NCI-H446 (cell line): Measurements from ENCODE around the gene MBD3.

Experiments used
- DNase-seq, 2 experiments: peaks; one replicate each; lab custom pipeline; 2025; lab: John Stamatoyannopoulos, UW

Gene MBD3

DNA sequence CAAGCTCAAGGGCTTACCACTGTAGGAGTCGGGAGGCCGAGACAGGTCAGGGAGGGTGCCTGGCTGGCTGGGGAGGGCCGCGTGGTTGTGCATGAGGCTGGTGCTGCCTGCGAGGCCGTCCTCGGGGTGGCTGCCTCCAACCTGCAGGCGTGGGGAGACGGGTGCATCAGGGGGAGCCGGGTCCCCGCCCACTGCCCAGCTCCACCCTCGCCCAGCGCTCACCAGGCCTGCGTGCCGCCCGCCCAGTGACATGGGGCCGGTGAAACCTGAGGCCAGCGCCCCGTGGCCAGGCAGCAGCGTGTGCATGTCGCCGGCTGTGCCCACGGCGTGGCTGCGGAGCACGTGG is 26.4 kb upstream of the MBD3 start:
- DNase-seq = no peak

DNA sequence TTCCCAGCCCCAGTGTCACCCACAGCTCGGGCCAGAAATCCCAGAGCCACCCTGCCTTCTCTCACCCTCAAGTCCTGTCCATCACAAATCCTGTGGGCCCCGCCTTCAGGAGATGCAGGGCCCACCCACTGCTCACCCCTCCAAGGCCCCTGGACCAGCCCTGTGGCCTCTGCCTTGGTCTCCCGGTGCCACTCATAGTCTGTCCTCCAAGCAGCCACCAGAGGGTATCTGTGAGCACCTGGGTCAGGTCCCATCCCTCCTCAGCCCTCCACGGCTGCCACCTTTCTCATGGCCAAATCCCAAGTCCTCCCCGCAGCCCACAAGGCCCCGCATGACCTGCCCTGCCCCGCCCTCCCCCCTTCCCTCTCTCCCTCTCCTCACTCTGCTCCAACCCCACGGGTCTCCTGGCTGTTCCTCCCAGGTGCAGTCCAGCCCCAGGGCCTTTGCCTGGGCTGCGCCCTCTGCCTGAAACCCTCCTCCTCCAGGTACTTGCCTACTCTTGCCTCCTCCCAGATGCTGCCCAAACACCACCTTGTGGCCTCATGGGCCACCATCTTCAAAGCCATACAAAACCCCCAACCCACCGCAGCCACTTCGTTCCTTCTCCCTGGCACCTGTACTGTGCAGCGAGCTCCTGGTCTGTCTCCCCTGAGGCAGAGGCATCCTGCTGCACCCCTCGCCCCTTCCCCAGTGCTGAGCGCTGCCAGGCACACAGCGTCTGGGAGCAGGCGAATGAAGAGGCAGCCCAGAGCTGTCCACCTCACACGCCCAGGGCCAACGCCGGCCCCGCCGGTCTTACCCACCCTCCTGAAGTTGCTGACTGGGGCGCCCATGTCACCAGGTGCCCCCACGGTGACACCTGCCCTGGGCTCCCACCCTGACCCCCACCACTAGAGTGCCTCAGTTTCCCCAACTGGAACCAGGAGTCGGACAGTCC is 25.8 kb upstream of the MBD3 start:
- DNase-seq = peak in 1 of 2 experiments; percentile 35

DNA sequence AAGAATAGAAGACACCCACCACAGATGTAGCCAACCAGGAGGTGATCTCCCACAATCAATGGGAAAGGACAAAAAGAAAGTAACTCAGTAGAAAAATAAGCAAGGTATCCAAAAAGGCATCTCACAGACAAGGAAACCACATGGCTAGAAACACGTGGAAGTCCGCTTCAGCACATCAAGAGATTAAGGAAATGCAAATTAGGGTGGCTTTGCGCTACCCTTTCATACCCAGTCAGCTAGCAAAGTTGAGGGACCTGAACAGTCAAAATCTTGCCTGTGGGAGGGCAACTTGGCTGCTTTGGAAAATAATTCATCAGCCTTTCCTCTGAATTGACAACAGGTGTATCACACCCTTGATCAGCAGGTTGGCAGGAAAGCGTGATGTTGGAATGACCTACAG is 24.2 kb upstream of the MBD3 start:
- no peak for DNase-seq

DNA sequence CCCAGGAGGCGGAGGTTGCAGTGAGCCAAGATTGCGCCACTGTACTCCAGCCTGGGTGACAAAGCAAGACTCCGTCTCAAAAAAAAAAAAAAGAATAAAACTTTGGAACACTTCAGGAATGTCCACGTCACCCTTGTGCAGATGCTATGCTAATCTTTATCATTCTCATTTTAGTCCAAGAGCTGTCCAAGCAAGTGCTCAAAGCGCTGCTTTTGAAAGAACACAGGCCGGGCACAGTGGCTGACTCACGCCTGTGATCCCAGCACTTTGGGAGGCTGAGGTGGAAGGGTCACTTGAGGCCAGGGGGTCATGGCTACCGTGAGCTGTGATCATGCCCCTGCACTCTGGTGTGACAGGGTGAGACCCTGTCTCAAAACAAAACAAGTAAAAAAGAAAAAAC is 23.7 kb upstream of the MBD3 start:
- DNase-seq = no peak

DNA sequence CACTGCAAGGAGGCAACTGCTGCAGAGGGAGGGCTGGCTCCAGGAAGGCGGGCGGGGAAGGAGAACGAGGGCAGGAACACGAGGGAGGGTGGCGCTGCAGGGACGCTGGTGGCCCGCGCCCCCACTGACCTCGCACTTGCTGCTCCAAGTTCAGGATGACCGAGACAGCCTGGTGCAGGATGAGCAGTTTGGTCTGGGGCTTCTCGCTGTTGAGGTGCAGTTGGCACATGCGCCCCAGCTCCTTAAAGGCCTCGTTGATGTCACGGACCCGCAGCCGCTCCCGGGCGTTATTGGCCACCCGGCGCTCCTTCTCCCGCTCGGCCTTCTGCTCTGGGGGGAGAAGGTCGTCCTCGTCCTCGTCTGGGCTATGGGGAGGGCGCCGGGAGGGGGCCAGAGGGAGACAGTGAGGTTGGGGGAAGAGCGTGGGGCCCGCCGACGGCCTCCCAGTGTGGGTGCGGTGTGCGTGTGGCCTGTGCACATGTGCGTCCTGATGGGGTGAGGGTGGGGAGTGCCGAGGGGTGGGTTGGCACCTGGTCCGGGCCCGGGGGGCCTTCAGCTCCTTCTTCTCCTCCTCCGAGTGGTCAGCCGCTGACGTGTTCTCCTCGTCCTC is 22.6 kb upstream of the MBD3 start:
- no peak for DNase-seq

DNA sequence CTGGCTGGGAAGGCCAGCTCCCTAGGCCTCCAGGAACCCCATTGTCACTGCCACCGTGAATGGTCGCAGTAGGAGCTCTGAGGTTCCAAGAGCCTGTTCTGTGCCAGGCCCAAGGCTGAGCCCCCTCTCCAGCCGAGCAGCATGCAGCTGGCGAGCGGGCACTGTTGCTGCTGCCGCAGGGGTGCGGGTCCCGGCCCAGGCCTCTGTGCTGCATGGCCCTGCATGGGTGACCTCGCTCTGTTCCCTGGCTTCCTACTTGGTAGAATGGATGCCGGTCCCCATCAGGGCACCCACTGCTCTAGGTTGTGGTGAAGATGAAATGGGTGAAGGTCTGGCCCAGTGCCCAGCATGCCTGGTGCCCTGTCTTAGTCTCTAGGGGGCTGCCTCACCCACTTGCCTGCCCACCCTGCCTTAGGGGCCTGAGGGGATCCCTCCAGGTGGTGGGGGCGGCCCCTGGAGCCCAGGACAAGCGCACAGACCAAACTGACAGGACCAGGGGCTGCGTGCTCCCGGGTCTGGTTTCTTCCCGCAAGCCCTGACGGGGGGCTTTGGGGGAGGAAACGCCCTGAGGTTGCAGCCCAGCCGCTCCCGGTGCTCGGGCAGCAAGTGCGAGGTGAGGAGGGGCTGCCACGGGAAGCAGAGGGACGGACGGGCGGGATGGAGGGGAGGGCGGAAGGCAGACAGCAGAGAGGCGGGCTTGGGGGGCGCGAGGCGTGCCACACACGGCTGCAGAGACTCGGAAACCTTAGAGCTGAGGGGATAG is 21.3 kb upstream of the MBD3 start:
- DNase-seq = no peak

DNA sequence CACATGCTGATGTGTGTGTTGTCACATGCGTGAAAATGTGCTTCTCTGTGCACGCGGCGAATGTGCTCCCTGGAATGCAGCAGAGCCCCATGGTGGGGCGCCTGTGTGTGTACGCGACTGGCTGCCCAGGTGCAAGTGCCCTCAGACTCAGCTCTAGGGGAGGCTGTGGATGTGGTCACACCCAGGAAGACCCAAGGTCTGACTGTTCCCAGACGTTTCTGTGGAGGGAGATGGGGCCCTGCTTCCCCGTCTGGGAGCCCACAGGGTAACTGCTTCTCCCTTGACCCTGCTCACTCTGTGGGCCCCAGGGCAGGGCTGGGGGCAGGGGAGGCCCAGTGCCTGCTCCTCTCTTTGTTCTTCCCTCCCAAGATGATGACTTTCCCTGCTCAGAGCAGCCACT is 20.5 kb upstream of the MBD3 start:
- DNase-seq = no peak

DNA sequence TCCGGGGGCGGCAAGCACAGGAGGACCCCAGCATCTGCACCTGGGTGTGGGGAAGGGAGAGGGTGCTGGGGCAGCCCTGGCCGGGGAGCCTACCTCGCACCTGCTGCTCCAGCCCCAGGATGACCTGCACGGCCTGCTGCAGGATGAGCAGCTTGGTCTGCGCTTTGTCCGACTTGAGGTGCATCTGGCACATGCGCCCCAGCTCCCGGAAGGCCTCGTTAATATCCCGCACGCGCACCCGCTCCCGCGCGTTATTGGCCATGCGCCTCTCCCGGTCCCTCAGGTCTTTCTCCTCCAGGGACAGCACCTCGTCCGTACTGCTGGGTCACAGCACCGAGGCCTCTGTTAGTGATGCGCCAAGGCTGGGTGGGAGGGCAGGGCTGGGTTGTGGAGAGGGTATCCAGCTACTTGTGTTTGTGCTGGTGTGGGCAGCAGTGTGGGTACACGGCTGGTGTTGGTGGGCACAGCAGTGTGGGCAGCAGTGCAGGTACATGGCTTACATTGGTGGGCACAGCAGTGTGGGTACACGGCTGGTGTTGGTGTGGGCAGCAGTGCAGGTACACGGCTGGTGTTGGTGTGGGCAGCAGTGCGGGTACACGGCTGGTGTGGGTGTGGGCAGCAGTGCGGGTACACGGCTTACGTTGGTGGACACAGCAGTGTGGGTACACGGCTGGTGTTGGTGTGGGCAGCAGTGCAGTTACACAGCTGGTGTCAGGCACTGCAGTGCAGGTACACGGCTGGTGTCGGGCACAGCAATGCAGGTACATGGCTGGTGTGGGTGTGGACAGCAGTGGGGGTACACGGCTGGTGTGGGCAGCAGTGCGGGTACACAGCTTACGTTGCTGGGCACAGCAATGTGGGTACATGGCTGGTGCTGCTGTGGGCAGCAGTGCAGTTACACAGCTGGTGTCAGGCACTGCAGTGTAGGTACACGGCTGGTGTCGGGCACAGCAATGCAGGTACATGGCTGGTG is 19.7 kb upstream of the MBD3 start:
- DNase-seq = no peak

DNA sequence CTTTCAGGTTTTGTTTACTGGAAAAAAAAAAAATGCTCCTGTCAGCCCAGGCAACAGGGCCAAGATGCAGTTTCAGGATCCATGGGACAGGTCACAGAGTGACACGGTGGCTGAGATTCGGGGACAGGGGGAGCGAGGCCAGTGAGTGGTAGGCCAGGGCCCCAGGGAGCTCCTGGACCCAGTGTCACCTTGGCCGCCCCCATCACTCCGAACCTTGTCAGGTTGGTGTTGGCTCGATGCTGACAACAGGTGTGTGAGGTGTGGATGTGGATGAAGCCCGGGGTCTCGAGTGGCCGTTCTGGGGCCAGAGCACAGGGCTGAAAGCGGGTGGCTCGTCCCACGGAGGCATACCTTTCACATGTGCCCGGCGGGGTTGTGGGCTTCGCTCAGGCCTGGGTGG is 18.7 kb upstream of the MBD3 start:
- no peak for DNase-seq

DNA sequence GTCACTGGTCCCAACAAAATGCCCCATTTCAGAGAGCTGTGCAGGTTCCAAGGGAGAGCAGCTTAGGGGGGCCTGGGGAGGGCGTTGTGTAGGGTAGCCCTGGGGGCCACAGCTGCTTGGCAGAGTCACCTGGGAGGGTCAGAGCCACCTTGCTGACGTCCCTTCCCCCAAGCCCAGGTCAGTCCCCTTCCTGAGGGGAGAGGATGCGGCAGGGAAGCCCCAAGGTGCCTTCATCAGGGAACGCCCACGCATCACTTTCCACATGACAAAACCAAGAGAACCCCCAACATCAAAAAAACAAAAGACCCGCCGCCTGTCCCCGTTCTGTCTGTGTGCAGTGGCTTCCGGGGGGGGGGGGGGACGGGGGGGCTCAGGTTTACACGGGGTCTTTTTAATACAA is 17.9 kb upstream of the MBD3 start:
- DNase-seq = no peak

DNA sequence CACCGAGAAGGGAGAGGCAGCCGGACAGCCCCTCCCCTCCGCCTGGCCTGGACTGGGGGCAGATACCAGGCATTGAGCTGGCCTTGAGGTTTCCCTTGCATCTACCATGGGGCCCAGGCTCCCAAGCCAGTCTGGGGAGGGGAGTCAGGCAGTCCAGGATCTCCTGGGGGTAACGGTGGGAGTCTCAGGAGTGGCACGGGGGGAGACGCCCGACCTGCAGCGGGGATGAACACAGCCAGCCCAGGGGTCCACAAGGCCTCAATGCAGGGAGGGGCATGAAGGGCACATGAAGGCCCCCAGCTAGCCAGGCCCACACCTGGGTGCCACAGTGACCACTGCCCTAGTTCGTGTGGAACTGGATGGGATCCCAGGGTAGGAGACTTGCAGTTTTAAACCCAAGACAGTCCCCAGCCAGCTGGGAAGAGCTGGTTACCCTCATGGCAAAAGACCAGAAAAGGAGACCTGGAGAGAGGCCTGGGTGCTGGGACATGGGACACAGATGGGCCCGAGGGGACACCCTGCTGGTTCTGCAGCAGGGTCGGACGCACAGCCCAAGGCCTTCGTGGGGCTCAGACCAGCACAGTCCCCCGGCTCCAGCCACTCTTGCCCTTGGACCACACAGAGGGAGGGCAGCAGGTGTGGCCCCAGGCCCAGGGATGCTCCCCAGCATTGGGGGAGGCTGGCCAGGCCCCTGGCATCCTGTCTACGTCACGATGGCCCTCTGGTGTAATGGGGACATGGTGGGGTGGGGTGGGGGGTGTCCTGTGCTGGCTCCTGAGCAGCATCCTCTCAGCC is 17.2 kb upstream of the MBD3 start:
- DNase-seq = no peak

DNA sequence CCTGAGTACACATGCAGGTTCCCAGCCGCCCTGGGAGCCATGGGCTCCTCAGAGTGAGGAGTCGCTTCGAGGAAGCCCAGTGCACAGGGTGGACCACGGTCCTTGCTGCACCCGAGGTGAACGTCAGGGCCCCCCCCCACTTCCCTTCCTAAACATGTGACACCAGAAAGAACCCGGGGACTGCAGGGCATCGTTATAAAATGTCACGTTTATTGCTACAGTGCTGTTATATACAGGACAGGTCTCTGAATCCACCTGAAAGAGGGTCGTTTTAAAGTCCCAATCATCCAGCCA is 16.4 kb upstream of the MBD3 start:
- no peak for DNase-seq

DNA sequence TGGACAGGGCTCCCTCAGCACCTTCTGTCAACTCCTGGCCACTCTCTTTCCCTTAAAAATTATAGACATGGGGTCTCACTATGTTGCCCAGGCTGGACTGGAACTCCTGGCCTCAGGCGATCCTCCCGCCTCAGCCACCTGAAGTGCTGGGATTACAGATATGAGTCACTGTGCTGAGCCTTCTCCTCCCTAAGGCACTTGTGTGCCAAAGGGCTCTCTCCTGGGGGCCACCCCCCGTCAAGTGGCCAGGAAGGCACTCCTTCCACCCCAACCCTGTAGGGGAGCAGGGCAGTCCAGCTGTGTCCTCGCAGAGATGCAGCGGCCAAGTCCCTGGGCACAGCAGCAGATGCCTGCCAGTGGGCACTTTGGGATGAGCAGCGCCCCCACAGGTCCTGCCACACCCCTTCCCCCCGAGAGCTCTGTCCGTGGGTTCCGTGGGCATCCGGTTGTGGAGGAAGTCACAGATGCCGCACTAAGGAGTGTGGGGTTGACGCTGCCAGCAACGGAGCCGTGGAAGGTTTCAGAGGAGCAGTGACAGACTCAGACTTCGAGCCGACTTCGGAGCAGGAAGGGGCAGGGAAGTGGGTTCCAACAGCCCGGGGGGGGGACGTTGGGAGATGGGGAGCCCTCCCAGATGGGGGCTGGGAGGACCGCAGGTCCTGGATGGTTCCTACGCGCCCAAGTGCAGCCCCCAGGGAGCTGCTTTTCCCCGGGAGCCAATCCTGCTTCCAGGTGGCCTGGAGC is 15.9 kb upstream of the MBD3 start:
- DNase-seq = no peak

DNA sequence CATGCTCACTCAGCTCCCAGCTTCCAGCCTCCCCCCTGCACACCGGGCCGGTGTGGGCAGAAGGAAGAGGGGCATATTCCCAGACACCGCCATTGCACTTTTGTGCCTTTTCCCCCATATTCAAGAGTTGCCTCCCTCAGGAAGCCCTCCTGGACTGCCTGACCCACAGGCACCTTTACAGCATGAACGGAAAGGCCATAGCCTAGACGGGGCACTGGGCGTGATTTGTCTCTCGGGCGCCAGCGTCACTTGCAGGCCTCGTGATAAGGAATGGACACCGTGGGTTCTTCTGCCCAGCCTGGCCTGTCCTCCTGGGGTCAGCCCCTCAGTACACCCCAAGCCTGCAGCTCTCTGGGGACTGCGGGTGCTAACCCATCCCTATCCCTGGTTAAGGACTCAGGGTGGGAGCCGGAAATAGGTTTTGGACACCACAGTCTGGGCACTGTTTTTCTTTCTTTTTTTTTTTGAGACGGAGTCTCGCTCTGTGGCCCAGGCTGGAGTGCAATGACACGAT is 13.5 kb upstream of the MBD3 start:
- DNase-seq = no peak

DNA sequence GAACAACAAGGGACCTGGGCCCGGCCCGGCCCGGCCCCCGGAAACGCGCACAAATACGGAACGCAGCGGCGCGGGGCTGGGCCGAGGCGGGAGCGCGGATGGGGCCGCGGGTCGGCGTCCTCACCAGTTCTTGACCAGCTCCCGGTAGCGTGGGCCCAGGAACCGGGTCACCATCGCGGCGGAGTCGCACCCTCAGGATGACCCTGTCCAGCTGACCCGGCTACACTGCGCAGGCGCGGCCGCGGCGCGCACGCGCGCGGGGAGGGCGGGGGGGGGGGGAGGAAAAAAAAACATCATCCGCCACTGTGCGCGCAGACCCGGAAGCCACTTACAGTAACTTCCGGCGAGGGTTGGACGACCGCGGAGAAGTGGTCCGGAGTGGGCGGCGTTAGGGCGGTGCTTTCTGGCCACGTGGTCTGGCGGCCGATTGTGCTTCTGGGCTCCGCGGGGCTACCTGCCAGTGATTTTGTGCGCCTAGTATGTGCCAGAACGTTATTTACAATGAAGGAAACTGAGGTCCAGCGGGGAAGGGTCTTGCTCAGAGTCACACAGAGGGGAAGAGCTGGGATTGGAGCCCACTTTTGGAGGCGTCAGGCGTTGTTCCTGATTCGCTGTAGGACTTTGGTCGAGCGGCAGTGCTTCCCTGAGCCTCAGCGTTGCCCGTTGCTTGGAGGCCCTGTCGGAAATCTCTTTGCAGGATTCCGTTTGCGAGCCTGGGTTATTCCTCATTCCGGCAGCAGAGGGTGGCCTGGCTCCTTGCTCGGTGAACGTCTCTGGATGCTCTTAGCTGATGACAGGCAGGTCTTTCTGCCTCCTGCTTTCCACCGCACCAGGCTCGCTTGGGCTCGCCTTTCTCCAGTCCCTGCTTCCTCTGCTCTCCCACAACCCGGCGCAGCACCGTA is 12.8 kb upstream of the MBD3 start, which contains the start of gene UQCR11:
Gene UQCR11, minus strand, starts transcription at position 227 of the 902 bp plus-strand sequence. Its CDS starts 53 bp downstream, at position 174.
- peak; percentile 98 for DNase-seq

DNA sequence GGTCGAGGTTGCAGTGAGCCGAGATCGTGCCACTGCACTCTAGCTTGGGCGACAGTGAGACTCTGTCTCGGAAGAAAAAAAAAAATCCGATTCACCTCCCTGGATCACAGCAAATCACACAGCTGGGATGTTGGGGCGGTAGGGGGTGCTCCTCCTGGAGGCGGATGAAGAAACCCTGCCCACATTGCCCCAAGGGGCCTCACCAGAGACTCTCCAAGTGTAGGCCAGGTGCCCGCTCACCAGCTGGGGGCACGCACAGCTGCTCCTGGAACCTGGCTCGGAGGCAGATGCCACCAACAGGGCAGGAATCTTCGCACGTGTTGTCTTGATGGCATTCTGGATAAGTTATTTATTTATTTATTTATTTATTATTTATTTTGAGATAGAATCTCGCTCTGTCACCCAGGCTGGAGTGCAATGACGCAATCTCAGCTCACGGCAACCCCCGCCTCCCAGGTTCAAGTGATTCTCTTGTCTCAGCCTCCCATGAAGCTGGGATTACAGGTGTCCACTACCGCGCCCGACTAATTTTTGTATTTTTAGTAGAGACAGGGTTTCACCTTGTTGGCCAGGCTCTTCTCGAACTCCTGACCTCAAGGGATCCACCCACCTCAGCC is 9.5 kb upstream of the MBD3 start:
- DNase-seq = no peak

DNA sequence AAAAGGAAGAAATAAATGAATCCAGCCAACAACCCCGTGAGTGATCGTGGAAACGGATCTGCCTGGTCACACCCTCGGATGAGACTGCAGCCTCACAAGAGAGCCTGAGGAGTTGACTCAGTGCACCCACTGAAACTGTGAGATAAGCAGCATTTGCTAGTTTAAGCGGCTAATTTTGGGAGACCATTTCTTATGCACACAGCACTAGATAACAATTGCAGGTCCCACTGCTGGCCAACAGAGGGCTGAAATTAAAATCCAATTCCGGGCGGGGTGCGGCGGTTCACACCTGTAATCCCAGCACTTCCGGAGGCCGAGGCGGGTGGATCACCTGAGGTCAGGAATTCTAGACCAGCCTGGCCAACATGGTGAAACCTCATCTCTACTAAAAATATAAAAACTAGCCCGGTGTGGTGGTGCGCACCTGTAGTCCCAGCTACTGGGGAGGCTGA is 9.0 kb upstream of the MBD3 start:
- DNase-seq = no peak

DNA sequence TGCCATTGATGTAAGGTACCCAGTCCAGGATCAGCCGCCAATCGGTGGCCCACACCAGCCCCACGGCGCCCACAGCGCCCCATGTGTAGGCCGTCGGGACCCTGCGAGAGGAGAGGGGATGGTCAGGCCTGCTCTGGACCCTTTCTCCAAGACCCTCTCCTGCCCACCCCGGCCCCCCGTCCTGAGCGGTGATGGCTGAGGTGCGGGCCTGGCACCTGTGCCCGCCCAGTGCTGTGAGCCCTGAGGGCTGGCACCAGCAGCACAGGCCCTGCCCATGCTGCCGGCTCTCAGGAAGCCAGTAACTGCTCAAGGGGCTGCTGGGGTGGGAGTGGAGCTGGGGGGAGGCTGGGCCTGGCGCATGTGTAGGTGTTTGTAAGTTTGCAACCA is 6.8 kb upstream of the MBD3 start:
- DNase-seq = no peak
